MM.1S (cell line): ENCODE measurements around the gene EEA1.

Experiments
- EZH2 ChIP-seq: fragments of 300-600 bp; sonication (generic); optimal IDR thresholded peaks from 2 replicates; pipeline ENCODE3; 2017; ENCODE audit warnings: low read depth, mild to moderate bottlenecking, antibody characterized with exemption, low read length, mixed read lengths
- TF ChIP-seq, protein P1 (sequence below): fragments of 300-600 bp; sonication (generic); IDR thresholded peaks from 2 replicates; pipeline ENCODE4 v1.5.1; 2016; ENCODE audit warnings: antibody characterized with exemption, low read length, mixed read lengths

DNA sequence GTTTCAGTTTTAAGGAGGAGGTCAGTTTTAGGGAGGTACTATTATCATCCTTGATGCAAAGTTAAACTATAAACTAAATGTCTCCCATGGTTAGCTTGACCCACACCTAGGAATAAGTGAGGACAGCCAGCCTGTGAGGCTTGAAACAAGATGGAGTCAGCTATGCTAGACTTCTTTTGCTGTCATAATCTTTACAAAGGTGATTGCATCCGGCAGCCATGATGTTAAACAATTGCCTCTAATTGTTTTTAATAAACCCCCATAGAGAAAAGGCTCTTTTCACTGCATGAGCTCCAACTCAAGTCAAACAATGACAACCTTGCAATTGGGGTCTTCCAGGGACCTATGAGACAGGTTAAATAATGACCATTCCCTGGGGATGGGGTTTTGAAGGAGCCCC lies 45.7 kb upstream of the EEA1 start:
- TF ChIP-seq, protein P1, sequence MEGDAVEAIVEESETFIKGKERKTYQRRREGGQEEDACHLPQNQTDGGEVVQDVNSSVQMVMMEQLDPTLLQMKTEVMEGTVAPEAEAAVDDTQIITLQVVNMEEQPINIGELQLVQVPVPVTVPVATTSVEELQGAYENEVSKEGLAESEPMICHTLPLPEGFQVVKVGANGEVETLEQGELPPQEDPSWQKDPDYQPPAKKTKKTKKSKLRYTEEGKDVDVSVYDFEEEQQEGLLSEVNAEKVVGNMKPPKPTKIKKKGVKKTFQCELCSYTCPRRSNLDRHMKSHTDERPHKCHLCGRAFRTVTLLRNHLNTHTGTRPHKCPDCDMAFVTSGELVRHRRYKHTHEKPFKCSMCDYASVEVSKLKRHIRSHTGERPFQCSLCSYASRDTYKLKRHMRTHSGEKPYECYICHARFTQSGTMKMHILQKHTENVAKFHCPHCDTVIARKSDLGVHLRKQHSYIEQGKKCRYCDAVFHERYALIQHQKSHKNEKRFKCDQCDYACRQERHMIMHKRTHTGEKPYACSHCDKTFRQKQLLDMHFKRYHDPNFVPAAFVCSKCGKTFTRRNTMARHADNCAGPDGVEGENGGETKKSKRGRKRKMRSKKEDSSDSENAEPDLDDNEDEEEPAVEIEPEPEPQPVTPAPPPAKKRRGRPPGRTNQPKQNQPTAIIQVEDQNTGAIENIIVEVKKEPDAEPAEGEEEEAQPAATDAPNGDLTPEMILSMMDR, result no peak
- TF ChIP-seq EZH2, result no peak
